Measurements from ENCODE around the gene CNTNAP5.

DNA sequence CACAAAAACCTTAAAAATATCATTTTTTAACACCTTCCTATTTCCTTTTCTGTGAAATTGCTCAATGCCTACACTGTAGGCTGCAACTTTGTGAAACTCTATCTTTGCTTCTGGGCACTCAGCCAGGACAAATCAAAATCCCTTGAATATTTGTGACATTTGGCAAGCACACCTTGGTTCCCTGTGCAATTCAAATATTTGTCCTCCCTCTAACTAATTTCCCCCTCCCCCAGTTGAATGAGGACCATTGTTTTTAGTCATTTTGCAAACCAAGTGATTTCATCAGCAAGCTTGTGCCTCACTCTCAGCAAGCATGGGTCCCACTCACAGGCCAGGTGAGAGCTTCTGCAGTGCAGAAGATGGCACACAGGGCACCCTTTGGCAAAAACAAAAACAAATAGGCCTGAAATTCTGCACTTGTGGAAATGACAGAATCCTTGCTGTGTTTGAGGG lies 541.5 kb downstream of the CNTNAP5 start:
- TF ChIP-seq, protein P1, sequence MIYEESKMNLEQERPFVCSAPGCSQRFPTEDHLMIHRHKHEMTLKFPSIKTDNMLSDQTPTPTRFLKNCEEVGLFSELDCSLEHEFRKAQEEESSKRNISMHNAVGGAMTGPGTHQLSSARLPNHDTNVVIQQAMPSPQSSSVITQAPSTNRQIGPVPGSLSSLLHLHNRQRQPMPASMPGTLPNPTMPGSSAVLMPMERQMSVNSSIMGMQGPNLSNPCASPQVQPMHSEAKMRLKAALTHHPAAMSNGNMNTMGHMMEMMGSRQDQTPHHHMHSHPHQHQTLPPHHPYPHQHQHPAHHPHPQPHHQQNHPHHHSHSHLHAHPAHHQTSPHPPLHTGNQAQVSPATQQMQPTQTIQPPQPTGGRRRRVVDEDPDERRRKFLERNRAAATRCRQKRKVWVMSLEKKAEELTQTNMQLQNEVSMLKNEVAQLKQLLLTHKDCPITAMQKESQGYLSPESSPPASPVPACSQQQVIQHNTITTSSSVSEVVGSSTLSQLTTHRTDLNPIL (CRISPR knock-in tag; IDR thresholded peaks at IDR 0.05; ENCODE audit: low read depth) = no peak
- no peak for TF ChIP-seq ZFP3 (CRISPR knock-in tag; IDR thresholded peaks at IDR 0.05)
- no peak for TF ChIP-seq RARB (CRISPR knock-in tag; IDR thresholded peaks at IDR 0.05)
- TF ChIP-seq GLIS3 (CRISPR knock-in tag; IDR thresholded peaks at IDR 0.05) = no peak
- TF ChIP-seq PPARA (CRISPR knock-in tag; IDR thresholded peaks at IDR 0.05; ENCODE audit: borderline replicate concordance) = no peak

Data from SK-N-SH treated with all-trans-retinoic acid at 6 μM for 48 hours (cell line).